22Rv1 (cell line): ENCODE measurements around the gene MAGOH.

ENCODE experiments used
- ZFX ChIP-seq: fragments of 450-650 bp; IDR thresholded peaks from 2 replicates; pipeline ENCODE4 v1.6.1; 2017; ENCODE audit warnings: antibody characterized with exemption, borderline replicate concordance
- TF ChIP-seq, protein P1 (sequence below): fragments of 450-650 bp; IDR thresholded peaks from 2 replicates; pipeline ENCODE4 v1.5.1; 2017; ENCODE audit warnings: mild to moderate bottlenecking

- TF ChIP-seq, protein P1, sequence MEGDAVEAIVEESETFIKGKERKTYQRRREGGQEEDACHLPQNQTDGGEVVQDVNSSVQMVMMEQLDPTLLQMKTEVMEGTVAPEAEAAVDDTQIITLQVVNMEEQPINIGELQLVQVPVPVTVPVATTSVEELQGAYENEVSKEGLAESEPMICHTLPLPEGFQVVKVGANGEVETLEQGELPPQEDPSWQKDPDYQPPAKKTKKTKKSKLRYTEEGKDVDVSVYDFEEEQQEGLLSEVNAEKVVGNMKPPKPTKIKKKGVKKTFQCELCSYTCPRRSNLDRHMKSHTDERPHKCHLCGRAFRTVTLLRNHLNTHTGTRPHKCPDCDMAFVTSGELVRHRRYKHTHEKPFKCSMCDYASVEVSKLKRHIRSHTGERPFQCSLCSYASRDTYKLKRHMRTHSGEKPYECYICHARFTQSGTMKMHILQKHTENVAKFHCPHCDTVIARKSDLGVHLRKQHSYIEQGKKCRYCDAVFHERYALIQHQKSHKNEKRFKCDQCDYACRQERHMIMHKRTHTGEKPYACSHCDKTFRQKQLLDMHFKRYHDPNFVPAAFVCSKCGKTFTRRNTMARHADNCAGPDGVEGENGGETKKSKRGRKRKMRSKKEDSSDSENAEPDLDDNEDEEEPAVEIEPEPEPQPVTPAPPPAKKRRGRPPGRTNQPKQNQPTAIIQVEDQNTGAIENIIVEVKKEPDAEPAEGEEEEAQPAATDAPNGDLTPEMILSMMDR, result no peak; the same call in 1 of the 2 replicates
- TF ChIP-seq ZFX, result no peak
These were observed 16.7 kb upstream of the MAGOH start for GRCh38 chr1:53255031-53255430.
